Activated T-cell treated with anti-CD3 and anti-CD28 coated beads for 1 hour (primary cell): ENCODE measurements around the gene STK35.

Experiments used
- DNase-seq: peaks from one replicate; pipeline ENCODE4 v3.0.0-alpha.2; 2020; ENCODE audit warnings: low read depth

STK35 gene

GRCh38 chr20:2108498-2108897, 6.9 kb downstream of the STK35 start:
- DNase-seq, result no peak

GRCh38 chr20:2108987-2109386, 7.4 kb downstream of the STK35 start:
- DNase-seq, result no peak

GRCh38 chr20:2109425-2110210, 8.0 kb downstream of the STK35 start:
- no peak for DNase-seq

GRCh38 chr20:2112910-2113309, 11.3 kb downstream of the STK35 start:
- DNase-seq, result no peak

- no peak for DNase-seq
Measured at GRCh38 chr20:2114127-2114959, 12.7 kb downstream of the STK35 start.

GRCh38 chr20:2114990-2115681, 13.5 kb downstream of the STK35 start:
- DNase-seq, result no peak

GRCh38 chr20:2116170-2116940, 14.7 kb downstream of the STK35 start:
- no peak for DNase-seq

GRCh38 chr20:2118783-2119182, 17.2 kb downstream of the STK35 start:
- DNase-seq, result no peak

- no peak for DNase-seq
Measured at GRCh38 chr20:2122936-2123335, 21.3 kb downstream of the STK35 start.

- no peak for DNase-seq
Measured at GRCh38 chr20:2123720-2124119, 22.1 kb downstream of the STK35 start.

GRCh38 chr20:2124564-2125213, 23.1 kb downstream of the STK35 start:
- DNase-seq, result no peak

- no peak for DNase-seq
Measured at GRCh38 chr20:2125474-2126112, 24.0 kb downstream of the STK35 start.

GRCh38 chr20:2127238-2127637, 25.6 kb downstream of the STK35 start:
- no peak for DNase-seq

- DNase-seq, result no peak
Measured at GRCh38 chr20:2128542-2128941, 26.9 kb downstream of the STK35 start.

- no peak for DNase-seq
Measured at GRCh38 chr20:2130062-2130591, 28.5 kb downstream of the STK35 start.

- no peak for DNase-seq
Measured at GRCh38 chr20:2130683-2131082, 29.1 kb downstream of the STK35 start.

GRCh38 chr20:2131366-2131765, 29.7 kb downstream of the STK35 start:
- no peak for DNase-seq

- DNase-seq, result no peak
Measured at GRCh38 chr20:2132461-2132901, 30.9 kb downstream of the STK35 start.

- DNase-seq, result no peak
Measured at GRCh38 chr20:2133318-2134183, 31.9 kb downstream of the STK35 start.

- no peak for DNase-seq
Measured at GRCh38 chr20:2135013-2135412, 33.4 kb downstream of the STK35 start.
